Measurements from ENCODE around the gene PBX3. TPM values are rescaled to one million over a fixed set of nuclear protein-coding genes. Genes with fewer than 3 reads are reported as not detected.

The PBX3 gene
- total RNA-seq, 2 experiments from 2014 or later: 25.3 to 30.8 TPM

DNA sequence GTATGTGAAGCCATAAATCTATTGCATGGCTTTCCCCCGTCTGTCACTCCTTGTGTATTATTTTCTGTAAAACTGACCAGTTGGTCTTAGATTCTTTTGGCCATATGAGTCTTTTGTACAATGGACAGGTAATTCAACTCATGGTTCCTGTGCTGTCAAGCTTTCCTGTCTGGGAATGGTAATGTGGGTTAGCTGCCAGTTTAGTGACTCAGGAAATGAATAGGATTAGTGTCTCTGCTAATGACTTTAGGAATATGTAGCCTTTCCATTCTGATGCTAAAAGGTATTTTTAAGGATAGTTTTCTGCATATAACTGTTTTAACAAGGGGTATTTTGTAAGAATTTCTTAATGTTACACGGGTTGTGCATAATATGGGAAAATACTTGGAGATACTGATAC lies 182.7 kb downstream of the PBX3 start:
- CTCF ChIA-PET: no interaction called here
- H3K9me3 Mint-ChIP-seq: no peaks in the 10 kb centered on the region

DNA sequence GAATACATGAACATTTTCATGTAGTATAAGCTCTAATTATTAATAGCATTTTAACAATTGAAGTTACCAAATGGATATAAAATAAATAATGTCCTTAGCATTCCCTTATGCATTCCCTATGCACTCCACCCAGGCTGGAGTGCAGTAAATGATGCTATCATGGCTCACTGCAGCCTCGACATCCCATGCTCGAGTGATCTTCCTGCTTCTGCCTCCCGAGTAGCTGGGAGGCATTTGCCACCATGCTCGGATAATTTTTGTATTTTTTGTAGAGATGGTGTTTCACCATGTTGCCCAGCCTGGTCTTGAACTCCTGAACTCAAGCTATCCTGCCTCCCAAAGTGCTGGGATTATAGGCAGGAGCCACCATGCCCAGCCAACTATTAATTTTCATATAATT lies 184.0 kb downstream of the PBX3 start:
- intact Hi-C loops (cut with DNase I, micrococcal nuclease): no loop called here
- Mint-ChIP-seq H3K4me3 (no peak overlapping the region), H3K4me1 (ENCODE audit: low read depth) (no peaks in the 10 kb centered on the region), H3K27ac (no peak overlapping the region), H3K9me3 (no peaks in the 10 kb centered on the region), H3K27me3 (no peaks in the 10 kb centered on the region), H3K36me3 (ENCODE audit: low read depth) (peaks cover 23% of the 10 kb centered on the region)
- no peak for ATAC-seq (ENCODE audit: poor library complexity)
- Histone ChIP-seq H3K4me1 (ENCODE audit: insufficient read depth, low read length) (no peaks in the 10 kb centered on the region), H3K27ac (ENCODE audit: low read depth in 1 of 2, low read length in 2 of 2) (no peak overlapping the region), H3K27me3 (ENCODE audit: control insufficient read depth in 1 of 2, insufficient read depth in 2 of 2, low read length in 2 of 2) (no peaks in the 10 kb centered on the region), H3K36me3 (ENCODE audit: insufficient read depth, low read length) (peaks cover 16% of the 10 kb centered on the region), H3K9me3 (ENCODE audit: control insufficient read depth in 1 of 2, insufficient read depth in 1 of 2, low read length in 2 of 2) (no peaks in the 10 kb centered on the region), H3K4me3 (ENCODE audit: low read length) (no peak overlapping the region)
- DNase-seq: no peak
- TF ChIP-seq, protein P1, sequence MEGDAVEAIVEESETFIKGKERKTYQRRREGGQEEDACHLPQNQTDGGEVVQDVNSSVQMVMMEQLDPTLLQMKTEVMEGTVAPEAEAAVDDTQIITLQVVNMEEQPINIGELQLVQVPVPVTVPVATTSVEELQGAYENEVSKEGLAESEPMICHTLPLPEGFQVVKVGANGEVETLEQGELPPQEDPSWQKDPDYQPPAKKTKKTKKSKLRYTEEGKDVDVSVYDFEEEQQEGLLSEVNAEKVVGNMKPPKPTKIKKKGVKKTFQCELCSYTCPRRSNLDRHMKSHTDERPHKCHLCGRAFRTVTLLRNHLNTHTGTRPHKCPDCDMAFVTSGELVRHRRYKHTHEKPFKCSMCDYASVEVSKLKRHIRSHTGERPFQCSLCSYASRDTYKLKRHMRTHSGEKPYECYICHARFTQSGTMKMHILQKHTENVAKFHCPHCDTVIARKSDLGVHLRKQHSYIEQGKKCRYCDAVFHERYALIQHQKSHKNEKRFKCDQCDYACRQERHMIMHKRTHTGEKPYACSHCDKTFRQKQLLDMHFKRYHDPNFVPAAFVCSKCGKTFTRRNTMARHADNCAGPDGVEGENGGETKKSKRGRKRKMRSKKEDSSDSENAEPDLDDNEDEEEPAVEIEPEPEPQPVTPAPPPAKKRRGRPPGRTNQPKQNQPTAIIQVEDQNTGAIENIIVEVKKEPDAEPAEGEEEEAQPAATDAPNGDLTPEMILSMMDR (IDR thresholded peaks at IDR 0.05): no peak
- ChIA-PET POLR2A (interaction anchor here (0.7 kb wide), 1 partner anchor 1193 kb away, joined by 3 read pairs; no protein-coding TSS in a partner anchor), CTCF (no interaction called here)

More for the DNA sequence above, 182.7 kb downstream of the PBX3 start:
- H3K4me1 Mint-ChIP-seq (ENCODE audit: low read depth): no peaks in the 10 kb centered on the region
- ATAC-seq (ENCODE audit: poor library complexity) (no peak), DNase-seq (no peak)
- Histone ChIP-seq H3K36me3 (ENCODE audit: insufficient read depth, low read length) (peaks cover 9% of the 10 kb centered on the region), H3K4me1 (ENCODE audit: insufficient read depth, low read length) (no peaks in the 10 kb centered on the region), H3K27ac (ENCODE audit: low read depth in 1 of 2, low read length in 2 of 2) (no peak overlapping the region), H3K9me3 (ENCODE audit: control insufficient read depth in 1 of 2, insufficient read depth in 1 of 2, low read length in 2 of 2) (no peaks in the 10 kb centered on the region), H3K27me3 (ENCODE audit: control insufficient read depth in 1 of 2, insufficient read depth in 2 of 2, low read length in 2 of 2) (no peaks in the 10 kb centered on the region), H3K4me3 (ENCODE audit: low read length) (no peak overlapping the region)
- no peak overlapping the region for H3K4me3 Mint-ChIP-seq
- intact Hi-C loops (cut with DNase I, micrococcal nuclease): no loop called here
- POLR2A ChIA-PET: no interaction called here
- peaks cover 23% of the 10 kb centered on the region for H3K36me3 Mint-ChIP-seq (ENCODE audit: low read depth)
- no peak overlapping the region for H3K27ac Mint-ChIP-seq
- TF ChIP-seq, protein P1 (IDR thresholded peaks at IDR 0.05): no peak
- no peaks in the 10 kb centered on the region for H3K27me3 Mint-ChIP-seq

DNA sequence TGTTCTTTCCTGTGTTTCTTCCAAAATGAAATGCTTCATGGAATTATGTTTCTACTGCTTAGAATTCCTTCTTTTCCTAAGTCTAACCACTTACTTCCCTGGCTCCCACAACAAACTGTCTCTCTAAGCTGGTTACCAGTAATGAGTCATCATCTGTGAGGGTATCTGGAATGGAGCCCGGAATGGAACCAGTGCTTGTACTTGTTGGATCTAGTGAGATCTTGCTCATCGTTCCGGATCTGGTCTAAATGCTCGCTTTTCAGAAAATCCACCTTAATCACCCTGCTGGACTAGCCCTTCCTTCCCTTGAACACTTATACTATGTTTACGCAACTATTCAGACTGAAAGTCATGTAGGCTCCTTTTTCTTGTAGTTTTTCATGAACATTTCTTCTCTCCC lies 184.8 kb downstream of the PBX3 start:
- H3K27me3 ChIP-seq (ENCODE audit: control insufficient read depth in 1 of 2, insufficient read depth in 2 of 2, low read length in 2 of 2): no peaks in the 10 kb centered on the region
- no peak overlapping the region for H3K27ac ChIP-seq (ENCODE audit: low read depth in 1 of 2, low read length in 2 of 2)
- Mint-ChIP-seq H3K9me3 (no peaks in the 10 kb centered on the region), H3K27ac (no peak overlapping the region), H3K36me3 (ENCODE audit: low read depth) (peaks cover 27% of the 10 kb centered on the region), H3K27me3 (no peaks in the 10 kb centered on the region), H3K4me3 (no peak overlapping the region), H3K4me1 (ENCODE audit: low read depth) (no peaks in the 10 kb centered on the region)
- no peaks in the 10 kb centered on the region for H3K4me1 ChIP-seq (ENCODE audit: insufficient read depth, low read length)
- peaks cover 16% of the 10 kb centered on the region for H3K36me3 ChIP-seq (ENCODE audit: insufficient read depth, low read length)
- ATAC-seq (ENCODE audit: poor library complexity) (no peak), DNase-seq (no peak)
- no peaks in the 10 kb centered on the region for H3K9me3 ChIP-seq (ENCODE audit: control insufficient read depth in 1 of 2, insufficient read depth in 1 of 2, low read length in 2 of 2)
- TF ChIP-seq, protein P1 (IDR thresholded peaks at IDR 0.05): no peak
- ChIA-PET POLR2A (interaction anchor here (0.7 kb wide), 1 partner anchor 1194 kb away, joined by 3 read pairs; no protein-coding TSS in a partner anchor), CTCF (no interaction called here)
- H3K4me3 ChIP-seq (ENCODE audit: low read length): no peak overlapping the region
- intact Hi-C loops (cut with DNase I, micrococcal nuclease): no loop called here

Measured in CD4-positive, alpha-beta T cell (primary cell).